Subcutaneous adipose tissue (tissue), 4 donors: ENCODE data around the gene CHRND. TPM values are rescaled to one million over a fixed set of nuclear protein-coding genes. Genes with fewer than 3 reads are reported as not detected.

Experiments
- CTCF ChIP-seq: fragments of 450-650 bp; IDR thresholded peaks from one replicate; pipeline ENCODE4 v1.5.1; 2016; ENCODE audit warnings: low read depth, mild to moderate bottlenecking, control low read depth, antibody characterized with exemption, moderate library complexity
- total RNA-seq, 4 donors: library from RNA; depleted of rRNA; stranded (reverse); fragments of >200 nt; gene quantifications; one replicate each; pipeline ENCODE4 v1.1.0, GENCODE V29; 2016

Gene CHRND
- total RNA-seq, 4 donors from 2014 or later = not detected

- no peak for TF ChIP-seq CTCF
These were observed 8.2 kb downstream of the CHRND start for GRCh38 chr2:232533944-232534710.

- no peak for TF ChIP-seq CTCF
These were observed 9.1 kb downstream of the CHRND start for GRCh38 chr2:232534940-232535651.

GRCh38 chr2:232535761-232536530 lies 10.0 kb downstream of the CHRND start:
- TF ChIP-seq CTCF = no peak

- no peak for TF ChIP-seq CTCF
These were observed 11.1 kb downstream of the CHRND start for GRCh38 chr2:232537079-232537478.

- TF ChIP-seq CTCF = no peak
These were observed 11.5 kb downstream of the CHRND start for GRCh38 chr2:232537499-232537898.

GRCh38 chr2:232538671-232539070 lies 12.7 kb downstream of the CHRND start:
- TF ChIP-seq CTCF = no peak
